Measurements from ENCODE around the gene SLCO4A1. TPM values are rescaled to one million over a fixed set of nuclear protein-coding genes. Genes with fewer than 3 reads are reported as not detected.

SLCO4A1 gene
- total and polyA plus RNA-seq, 2 of the 4 experiments (the other 2 are of a cell fraction): 0.72 to 1.1 TPM

DNA sequence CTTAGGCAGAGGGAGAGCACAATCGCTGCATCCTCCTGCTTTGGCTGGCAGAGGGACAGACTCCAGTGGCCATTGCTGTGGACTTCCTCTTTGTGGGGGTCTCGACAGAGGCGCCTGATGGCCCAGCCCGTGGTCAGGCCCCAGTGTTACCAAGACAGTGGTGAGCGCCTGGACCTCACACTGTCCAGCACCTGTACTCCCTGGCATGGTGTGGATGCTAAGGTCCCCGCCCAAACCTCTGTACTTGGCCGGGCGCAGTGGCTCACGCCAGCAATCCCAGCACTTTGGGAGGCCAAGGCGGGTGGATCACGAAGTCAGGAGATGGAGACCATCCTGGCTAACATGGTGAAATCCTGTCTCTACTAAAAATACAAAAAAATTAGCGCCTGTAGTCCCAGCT is 64.0 kb downstream of the SLCO4A1 start:
- ATAC-seq (ENCODE audit: low read depth) (no peak), DNase-seq (no peak)
- Histone ChIP-seq H3K79me1 (ENCODE audit: low read depth in 1 of 2, low read length in 2 of 2) (no peaks in the 10 kb centered on the region), H3K56ac (ENCODE audit: extremely low read depth, insufficient read depth, low read length) (no peak overlapping the region), H2BK15ac (ENCODE audit: low read depth, low read length) (no peak overlapping the region), H4K91ac (ENCODE audit: insufficient read depth, low read depth, low read length) (no peak overlapping the region), H2AFZ (replicated peaks; ENCODE audit: low read length, poor library complexity) (no peak overlapping the region), H3K27me3 (ENCODE audit: control insufficient read depth, insufficient read depth, low read length) (peaks cover 28% of the 10 kb centered on the region; the same call in 1 of the 2 replicates), H3K27ac (ENCODE audit: insufficient read depth, low read length) (no peak overlapping the region), H3K4me3 (ENCODE audit: insufficient read depth, low read depth, low read length) (no peak overlapping the region), H3K4me2 (ENCODE audit: low read depth, low read length) (no peak overlapping the region), H3K9me3 (ENCODE audit: control insufficient read depth, insufficient read depth, low read length) (no peaks in the 10 kb centered on the region), H3K18ac (ENCODE audit: low read depth, low read length) (no peak overlapping the region), H3K4ac (ENCODE audit: low read depth, low read length) (no peak overlapping the region), H4K5ac (ENCODE audit: low read depth, low read length) (no peak overlapping the region), H2BK120ac (ENCODE audit: low read depth, low read length) (no peak overlapping the region), H2AK9ac (replicated peaks; ENCODE audit: low read depth, low read length, poor library complexity) (no peak overlapping the region), H3K14ac (replicated peaks; ENCODE audit: low read depth, low read length) (no peak overlapping the region), H2BK20ac (ENCODE audit: low read depth, low read length) (no peak overlapping the region), H3K23ac (ENCODE audit: low read depth, low read length) (no peak overlapping the region), H3K9ac (ENCODE audit: low read depth, low read length) (no peak overlapping the region), H4K8ac (ENCODE audit: low read depth in 2 of 2, low read length in 2 of 2) (no peak overlapping the region), H4K20me1 (ENCODE audit: insufficient read depth, low read length) (peaks cover 7% of the 10 kb centered on the region; the same call in 1 of the 2 replicates), H3K9me1 (ENCODE audit: insufficient read depth, low read length) (peaks cover 24% of the 10 kb centered on the region), H2AK5ac (ENCODE audit: low read depth, low read length) (no peak overlapping the region; the same call in 1 of the 2 replicates), H3K4me1 (ENCODE audit: control insufficient read depth, insufficient read depth, low read length) (peaks cover 15% of the 10 kb centered on the region), H3K36me3 (ENCODE audit: control insufficient read depth, insufficient read depth, low read length) (no peaks in the 10 kb centered on the region), H2BK5ac (ENCODE audit: low read depth, low read length, poor library complexity, severe bottlenecking) (no peak overlapping the region)
- no TSS peak for BruUV-seq (replicated peaks)
- dilution Hi-C loops (cut with HindIII; ENCODE audit: low sequenced_read_pairs, unreplicated experiment) (no loop called here), in situ Hi-C loops (cut with MboI; ENCODE audit: low sequenced_read_pairs) (no loop called here), intact Hi-C loops (cut with micrococcal nuclease) (no loop called here)
- ChIA-PET POLR2A (ENCODE audit: unreplicated experiment) (no interaction called here), CTCF (interaction anchor here (0.9 kb wide), 1 partner anchor 86 kb away, joined by 3 read pairs; no protein-coding TSS in a partner anchor)
- WGBS, 2 experiments (ENCODE audit: extremely low coverage in 2 of 2, insufficient read length in 1 of 2): 96% methylated on average over 11 of the region's 12 CpGs; no CpG with 5 or more reads in 1 of the 2 experiments
- no peak for TF ChIP-seq RFX5 (IDR thresholded peaks at IDR 0.05; ENCODE audit: low read depth, low read length)
- no peak for TF ChIP-seq CHD1 (IDR thresholded peaks at IDR 0.05; ENCODE audit: low read depth, low read length)
- no peak for TF ChIP-seq NFE2L2 (IDR thresholded peaks at IDR 0.05; ENCODE audit: low read depth, low read length)
- TF ChIP-seq, protein P1, sequence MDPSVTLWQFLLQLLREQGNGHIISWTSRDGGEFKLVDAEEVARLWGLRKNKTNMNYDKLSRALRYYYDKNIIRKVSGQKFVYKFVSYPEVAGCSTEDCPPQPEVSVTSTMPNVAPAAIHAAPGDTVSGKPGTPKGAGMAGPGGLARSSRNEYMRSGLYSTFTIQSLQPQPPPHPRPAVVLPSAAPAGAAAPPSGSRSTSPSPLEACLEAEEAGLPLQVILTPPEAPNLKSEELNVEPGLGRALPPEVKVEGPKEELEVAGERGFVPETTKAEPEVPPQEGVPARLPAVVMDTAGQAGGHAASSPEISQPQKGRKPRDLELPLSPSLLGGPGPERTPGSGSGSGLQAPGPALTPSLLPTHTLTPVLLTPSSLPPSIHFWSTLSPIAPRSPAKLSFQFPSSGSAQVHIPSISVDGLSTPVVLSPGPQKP (IDR thresholded peaks at IDR 0.05; ENCODE audit: borderline replicate concordance, low read depth, low read length): no peak
- no peak for TF ChIP-seq MXI1 (IDR thresholded peaks at IDR 0.05; ENCODE audit: borderline replicate concordance, low read depth, low read length)
- no peak for TF ChIP-seq FOS (IDR thresholded peaks at IDR 0.05; ENCODE audit: low read depth, low read length)
- no peak for TF ChIP-seq MAFK (IDR thresholded peaks at IDR 0.05; ENCODE audit: low read depth, low read length)
- no peak for TF ChIP-seq RCOR1 (IDR thresholded peaks at IDR 0.05; ENCODE audit: insufficient replicate concordance, low read length)
- TF ChIP-seq BHLHE40 (IDR thresholded peaks at IDR 0.05; ENCODE audit: low read depth, low read length): no peak

Measured in IMR-90 (cell line).